ENCODE data around the gene RBM33.

The RBM33 gene

DNA sequence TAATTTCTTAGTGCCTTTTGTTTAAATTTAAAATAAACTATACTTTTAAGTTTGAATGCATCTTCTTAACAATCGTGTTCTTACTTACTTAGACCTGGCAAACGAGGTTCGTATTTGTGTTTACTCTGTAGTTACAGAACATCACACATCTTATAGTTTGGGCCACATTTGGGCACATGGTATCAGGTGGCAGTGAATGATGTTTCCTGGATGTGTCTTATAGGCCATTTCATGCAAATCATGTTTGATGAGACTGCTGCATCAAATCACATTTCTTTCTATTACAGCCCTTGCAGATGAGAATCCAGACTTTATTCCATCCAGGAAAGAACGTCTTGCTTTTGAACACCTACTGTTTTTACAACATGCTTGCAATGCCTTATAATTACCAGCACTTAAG, 78.5 kb downstream of the RBM33 start:
- DNase-seq (ENCODE audit: insufficient read length, low spot score) (no peak), FAIRE-seq (no peak)
- TF ChIP-seq, protein P1, sequence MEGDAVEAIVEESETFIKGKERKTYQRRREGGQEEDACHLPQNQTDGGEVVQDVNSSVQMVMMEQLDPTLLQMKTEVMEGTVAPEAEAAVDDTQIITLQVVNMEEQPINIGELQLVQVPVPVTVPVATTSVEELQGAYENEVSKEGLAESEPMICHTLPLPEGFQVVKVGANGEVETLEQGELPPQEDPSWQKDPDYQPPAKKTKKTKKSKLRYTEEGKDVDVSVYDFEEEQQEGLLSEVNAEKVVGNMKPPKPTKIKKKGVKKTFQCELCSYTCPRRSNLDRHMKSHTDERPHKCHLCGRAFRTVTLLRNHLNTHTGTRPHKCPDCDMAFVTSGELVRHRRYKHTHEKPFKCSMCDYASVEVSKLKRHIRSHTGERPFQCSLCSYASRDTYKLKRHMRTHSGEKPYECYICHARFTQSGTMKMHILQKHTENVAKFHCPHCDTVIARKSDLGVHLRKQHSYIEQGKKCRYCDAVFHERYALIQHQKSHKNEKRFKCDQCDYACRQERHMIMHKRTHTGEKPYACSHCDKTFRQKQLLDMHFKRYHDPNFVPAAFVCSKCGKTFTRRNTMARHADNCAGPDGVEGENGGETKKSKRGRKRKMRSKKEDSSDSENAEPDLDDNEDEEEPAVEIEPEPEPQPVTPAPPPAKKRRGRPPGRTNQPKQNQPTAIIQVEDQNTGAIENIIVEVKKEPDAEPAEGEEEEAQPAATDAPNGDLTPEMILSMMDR (IDR thresholded peaks at IDR 0.05; ENCODE audit: insufficient read depth, missing control alignments) = no peak

DNA sequence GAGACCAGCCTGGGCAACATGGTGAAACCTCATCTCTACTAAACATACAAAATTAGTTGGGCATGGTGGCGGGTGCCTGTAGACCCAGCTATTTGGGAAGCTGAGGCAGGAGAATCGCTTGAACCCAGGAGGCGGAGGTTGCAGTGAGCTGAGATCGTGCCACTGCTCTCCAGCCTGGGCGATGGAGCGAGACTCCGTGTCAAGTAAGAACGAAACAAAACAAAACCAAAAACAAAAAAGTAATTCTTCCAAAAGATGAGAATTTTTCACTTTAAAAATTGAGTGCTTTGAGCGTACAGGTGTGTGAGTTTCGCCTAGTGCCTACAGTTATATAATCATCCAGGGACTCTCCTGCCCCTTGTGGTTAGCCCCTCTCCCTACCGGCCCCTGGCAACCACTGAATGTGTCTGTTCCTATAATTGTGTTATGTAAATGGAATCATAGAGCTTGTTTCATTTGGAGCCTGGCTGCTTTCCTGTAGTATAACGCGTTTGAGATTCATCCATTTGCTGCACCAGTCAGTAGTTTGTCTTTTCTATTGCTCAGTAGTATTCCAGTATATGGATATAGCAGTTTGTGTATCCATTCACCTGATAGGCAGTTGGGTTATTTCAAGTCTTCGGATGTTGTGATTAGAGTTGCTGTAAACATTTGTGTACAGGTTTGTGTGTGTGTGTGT, 80.0 kb downstream of the RBM33 start:
- TF ChIP-seq, protein P1 (IDR thresholded peaks at IDR 0.05; ENCODE audit: insufficient read depth, missing control alignments) = no peak
- FAIRE-seq (no peak), DNase-seq (ENCODE audit: insufficient read length, low spot score) (no peak)

DNA sequence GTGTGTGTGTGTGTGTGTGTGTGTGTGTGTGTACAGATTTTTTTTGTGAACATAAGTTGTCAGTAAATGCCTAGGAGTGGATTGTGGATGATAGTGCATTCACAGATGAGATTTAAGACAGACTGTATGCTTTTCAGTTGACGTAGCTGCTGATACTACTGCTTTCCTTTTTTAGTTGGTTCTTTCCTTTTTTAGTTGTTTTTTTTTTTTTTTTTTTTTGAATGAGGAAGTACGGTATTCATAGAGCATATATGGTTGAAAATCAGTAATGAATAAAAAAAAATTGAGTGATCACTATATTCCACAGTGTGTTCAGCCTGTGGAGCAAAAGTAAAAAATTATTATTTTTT, 80.5 kb downstream of the RBM33 start:
- FAIRE-seq = no peak
- DNase-seq (ENCODE audit: insufficient read length, low spot score) = no peak
- TF ChIP-seq, protein P1 (IDR thresholded peaks at IDR 0.05; ENCODE audit: insufficient read depth, missing control alignments) = no peak

DNA sequence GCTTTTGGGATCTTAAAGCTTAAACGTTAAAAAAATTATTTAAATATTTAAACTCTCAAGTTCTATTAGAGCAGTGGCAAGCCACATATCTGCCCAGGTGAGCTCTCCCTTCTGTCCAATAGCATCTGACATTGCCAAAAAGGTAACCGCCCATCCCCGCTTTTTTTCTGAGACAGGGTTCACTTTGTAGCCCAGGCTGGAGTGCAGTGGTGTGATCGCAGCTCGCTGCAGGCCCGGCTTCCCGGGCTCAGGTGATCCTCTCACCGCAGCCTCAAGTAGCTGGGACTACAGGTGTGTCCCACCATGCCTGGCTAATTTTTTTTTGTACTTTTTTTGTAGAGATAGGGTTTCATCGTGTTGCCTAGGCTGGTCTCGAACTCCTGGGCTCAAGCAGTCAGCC, 83.2 kb downstream of the RBM33 start:
- TF ChIP-seq, protein P1 (IDR thresholded peaks at IDR 0.05; ENCODE audit: insufficient read depth, missing control alignments) = no peak
- DNase-seq (ENCODE audit: insufficient read length, low spot score) (no peak), FAIRE-seq (no peak)

DNA sequence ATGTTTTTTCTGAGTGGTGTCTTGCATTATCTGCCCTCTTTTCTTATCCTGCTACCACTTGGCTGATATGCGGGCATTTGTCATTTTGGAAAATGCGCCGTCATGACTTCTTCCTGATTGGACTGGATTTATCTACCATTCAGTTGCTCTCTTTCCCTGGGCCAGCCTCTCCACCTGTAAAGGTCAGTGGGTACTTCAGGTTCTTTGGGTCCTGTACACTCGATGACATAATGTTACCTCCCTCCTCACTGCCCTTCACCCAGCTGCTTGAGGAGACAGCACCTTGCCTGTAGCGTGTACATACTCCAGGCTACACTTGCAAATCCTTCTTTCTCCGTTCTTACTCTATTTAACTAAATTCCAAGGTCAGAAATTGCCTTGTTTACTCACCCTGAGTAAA, 83.7 kb downstream of the RBM33 start:
- DNase-seq (ENCODE audit: insufficient read length, low spot score) = no peak
- TF ChIP-seq, protein P1 (IDR thresholded peaks at IDR 0.05; ENCODE audit: insufficient read depth, missing control alignments) = no peak
- no peak for FAIRE-seq

DNA sequence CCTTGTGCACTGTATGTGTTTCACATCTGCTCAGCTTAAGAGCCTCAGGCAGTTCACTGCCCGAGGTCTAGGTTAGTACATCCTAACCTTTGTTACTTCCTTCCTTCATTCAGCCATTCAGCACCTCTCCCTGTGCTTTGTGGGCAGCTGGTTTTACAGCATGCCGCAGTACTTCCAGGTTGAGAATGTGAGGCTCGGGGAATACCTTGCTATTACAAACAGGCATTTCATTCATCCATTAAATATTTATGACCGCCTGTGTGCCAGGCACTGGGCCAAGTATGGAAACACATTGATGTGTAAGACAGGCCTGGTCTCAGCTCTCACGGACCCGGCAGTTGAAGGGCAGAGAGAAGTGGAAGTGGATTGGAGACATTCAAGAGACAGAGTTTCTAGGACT, 85.4 kb downstream of the RBM33 start:
- DNase-seq (ENCODE audit: insufficient read length, low spot score) (no peak), FAIRE-seq (no peak)
- TF ChIP-seq, protein P1 (IDR thresholded peaks at IDR 0.05; ENCODE audit: insufficient read depth, missing control alignments) = no peak

DNA sequence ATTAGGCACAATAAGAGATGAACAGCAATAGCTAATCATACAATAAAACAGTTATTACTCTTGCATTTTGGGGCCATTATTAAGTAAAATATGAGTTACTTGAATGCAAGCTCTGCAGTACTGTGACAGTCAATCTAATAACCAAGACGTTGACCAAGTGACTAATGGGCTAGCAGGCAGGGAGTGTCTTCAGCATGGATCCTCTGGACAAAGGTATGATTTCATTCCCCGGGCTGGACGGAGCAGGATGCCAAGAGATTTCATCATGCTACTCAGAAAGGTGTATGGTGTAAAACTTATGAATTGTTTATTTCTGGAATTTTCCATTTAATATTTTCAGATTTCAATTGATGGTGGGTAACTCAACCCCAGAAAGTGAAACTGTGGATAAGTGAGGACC, 86.9 kb downstream of the RBM33 start:
- no peak for DNase-seq (ENCODE audit: insufficient read length, low spot score)
- no peak for FAIRE-seq
- TF ChIP-seq, protein P1 (IDR thresholded peaks at IDR 0.05; ENCODE audit: insufficient read depth, missing control alignments) = no peak

Measured in D721Med (cell line).